Pons (tissue), 1 donor: Measurements from ENCODE around the gene CAP2.
"Not testable (repeated sequence)": the region's sequence is repeated elsewhere in the genome, so short reads cannot be mapped to it uniquely, and the experiment has no call there.

Experiments
- DNase-seq: peaks from one replicate; pipeline ENCODE4 v3.0.0-alpha.2; 2016; ENCODE audit warnings: low spot score

Gene CAP2

DNA sequence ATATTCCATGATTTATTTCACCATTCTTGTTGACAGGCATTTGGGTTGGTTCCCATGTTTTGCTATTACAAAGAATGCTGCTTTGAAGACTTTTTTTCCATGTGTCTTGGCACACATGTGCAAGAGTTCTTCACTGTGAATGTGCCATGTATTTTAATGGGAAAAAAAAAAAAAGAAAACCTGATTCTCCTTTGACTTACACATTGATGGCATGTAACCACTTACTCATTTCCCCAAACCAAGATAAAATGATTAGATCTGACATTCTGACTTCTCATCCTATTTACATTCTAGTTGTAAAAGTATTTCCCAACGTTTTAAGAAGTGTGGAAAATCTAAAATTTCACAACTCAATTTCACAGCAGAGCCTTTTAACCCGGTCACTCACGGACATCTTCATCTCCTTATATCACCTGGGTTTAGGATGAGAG, 4.4 kb downstream of the CAP2 start:
- no peak for DNase-seq

DNA sequence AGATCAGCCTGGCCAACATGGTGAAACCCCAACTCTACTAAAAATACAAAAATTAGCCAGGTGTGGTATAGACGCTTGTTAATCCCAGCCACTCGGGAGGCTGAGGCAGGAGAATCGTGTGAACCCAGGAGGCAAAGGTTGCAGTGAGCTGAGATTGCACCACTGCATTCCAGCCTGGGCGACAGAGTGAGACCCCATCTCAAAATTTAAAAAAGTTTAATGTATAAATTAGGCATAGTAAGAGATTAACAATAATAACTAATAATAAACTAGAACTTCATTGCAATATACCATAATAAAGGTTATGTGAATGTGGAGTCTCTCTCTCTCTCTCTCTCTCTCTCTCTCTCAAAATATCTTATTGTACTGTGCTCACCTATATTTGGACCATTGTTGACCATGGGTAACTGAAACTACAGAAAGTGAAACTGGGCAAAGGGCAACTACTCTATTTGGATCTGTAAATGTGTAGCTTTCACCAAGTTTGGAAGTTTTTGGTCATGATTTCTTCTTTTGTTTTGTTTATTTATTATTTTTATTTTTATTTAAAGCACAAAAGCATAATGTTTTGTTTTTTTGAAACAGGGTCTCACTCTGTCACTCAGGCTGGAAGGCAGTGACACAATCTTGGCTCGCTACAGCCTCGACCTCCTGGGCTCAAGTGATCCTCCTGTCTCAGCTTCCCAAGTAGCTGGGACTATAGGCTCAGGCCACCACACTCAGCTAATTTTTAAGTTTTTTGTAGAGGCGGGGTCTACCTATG, 12.0 kb downstream of the CAP2 start:
- DNase-seq = not testable (repeated sequence)

- no peak for DNase-seq
These were observed 12.5 kb downstream of the CAP2 start for GRCh38 chr6:17405944-17406245.

DNA sequence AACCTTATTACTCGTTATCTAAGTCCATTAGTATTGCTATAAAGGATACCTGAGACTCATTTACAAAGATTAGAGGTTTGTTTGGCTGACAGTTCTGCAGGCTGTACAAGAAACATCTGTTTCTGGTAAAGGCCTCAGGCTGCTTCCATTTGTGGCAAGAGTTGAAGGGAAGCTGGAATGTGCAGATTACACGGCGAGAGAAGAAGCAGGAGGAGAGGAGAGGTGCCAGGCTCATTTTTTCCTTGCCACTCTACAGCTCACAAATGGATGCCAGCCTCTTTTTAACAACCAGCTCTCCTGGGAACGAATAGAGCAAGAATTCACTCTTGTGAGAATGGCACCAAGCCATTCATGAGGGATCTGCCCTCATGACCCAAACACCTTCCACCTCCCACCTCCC, 14.7 kb downstream of the CAP2 start:
- DNase-seq = no peak

GRCh38 chr6:17410281-17410680, 16.9 kb downstream of the CAP2 start:
- no peak for DNase-seq

DNA sequence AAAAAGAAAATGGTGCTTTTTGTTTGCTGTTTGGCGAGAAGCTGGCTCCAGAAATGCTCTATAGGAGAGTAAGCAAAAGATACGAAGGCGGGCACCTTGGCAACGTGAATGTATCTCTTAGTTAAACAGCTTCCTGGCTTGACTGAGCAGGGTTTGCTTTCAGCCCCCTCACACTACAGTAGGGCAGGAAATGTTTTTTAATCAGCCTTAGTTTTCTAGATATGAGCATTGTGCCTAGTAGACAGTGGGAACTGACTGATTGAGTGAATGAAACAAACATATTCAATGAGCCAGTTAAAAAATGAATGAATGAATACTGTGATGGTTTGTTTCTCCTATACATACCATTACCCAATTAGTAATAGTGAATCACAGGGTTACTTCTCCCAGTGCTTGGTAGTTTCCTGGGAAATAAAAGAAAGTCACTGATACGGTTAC, 19.9 kb downstream of the CAP2 start:
- DNase-seq = no peak

DNA sequence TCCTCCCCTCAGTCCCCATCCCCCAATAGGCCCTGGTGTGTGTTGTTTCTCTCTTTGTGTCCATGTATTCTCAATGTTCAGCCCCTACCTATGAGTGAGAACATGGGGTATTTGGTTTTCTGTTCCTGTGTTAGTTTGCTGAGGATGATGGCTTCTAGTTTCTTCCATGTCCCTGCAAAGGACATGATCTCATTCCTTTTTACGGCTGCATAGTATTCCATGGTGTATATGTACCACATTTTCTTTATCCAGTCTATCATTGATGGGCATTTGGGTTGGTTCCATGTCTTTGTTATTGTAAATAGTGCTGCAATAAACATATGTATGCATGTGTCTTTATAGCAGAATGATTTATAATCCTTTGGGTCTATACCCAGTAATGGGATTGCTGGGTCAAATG, 21.0 kb downstream of the CAP2 start:
- not testable (repeated sequence) for DNase-seq

GRCh38 chr6:17415321-17415720, 21.9 kb downstream of the CAP2 start:
- DNase-seq = no peak

GRCh38 chr6:17416806-17417205, 23.4 kb downstream of the CAP2 start:
- DNase-seq = no peak

- no peak for DNase-seq
These were observed 24.4 kb downstream of the CAP2 start for GRCh38 chr6:17417817-17418216.

- DNase-seq = no peak
These were observed 25.1 kb downstream of the CAP2 start for GRCh38 chr6:17418281-17419188.

- no peak for DNase-seq
These were observed 25.8 kb downstream of the CAP2 start for GRCh38 chr6:17419189-17419575.

- DNase-seq = no peak
These were observed 27.0 kb downstream of the CAP2 start for GRCh38 chr6:17420368-17420767.

- no peak for DNase-seq
These were observed 28.0 kb downstream of the CAP2 start for GRCh38 chr6:17421406-17421805.

GRCh38 chr6:17423026-17423425, 29.6 kb downstream of the CAP2 start:
- DNase-seq = no peak

DNA sequence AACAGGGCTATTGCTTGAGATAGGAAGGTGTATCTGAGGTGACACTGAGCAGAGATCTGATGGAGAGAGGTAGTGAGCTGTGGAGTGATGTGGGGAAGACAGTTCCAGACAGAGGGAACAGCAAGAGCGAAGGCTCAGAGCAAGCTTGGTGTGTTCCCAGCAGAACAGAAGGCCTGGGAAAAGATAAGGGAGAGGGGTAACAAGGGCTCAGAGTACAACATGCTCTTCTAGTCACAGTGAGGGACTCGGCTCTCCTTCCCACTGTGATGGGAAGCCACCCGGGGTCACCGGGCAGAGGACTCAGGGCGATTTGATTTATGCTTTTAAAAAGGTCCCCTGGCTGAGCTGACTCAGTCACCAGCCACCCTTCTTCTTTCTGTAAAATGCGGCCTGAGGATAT, 33.7 kb downstream of the CAP2 start:
- DNase-seq = no peak

GRCh38 chr6:17427617-17428016, 34.2 kb downstream of the CAP2 start:
- DNase-seq = no peak

- not testable (repeated sequence) for DNase-seq
These were observed 35.3 kb downstream of the CAP2 start for GRCh38 chr6:17428595-17429120.

DNA sequence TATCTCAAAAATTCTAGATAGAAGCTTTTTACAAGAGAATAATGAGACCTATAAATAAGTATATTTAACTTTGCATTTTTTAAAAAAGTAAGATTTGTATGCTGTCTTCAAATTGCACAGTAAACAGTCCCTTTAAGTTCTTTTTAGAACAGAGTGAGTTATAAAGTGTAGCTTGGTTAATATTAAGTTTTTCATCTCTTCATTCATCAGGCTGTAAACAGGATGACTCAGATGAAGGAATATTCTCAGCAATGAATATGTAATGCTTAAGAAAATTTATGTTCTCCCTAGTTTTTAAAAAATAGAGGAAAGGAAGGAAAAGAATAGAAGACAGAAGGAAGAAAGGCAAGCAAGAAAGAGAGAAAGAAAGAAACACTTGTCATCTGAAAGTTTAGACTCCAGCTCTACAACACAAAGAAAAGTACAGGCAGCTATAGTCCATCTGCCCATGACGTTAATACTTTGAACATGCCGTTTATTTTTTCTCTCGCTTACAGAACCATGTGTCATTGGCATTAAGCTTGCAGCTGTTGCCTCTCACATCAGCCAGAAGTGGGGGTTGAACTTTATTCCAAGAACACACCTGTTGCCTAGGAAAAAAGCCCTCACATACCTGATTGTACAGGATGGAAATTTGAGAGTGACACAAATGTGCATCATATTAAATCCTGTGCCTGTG, 36.1 kb downstream of the CAP2 start:
- DNase-seq = no peak

DNA sequence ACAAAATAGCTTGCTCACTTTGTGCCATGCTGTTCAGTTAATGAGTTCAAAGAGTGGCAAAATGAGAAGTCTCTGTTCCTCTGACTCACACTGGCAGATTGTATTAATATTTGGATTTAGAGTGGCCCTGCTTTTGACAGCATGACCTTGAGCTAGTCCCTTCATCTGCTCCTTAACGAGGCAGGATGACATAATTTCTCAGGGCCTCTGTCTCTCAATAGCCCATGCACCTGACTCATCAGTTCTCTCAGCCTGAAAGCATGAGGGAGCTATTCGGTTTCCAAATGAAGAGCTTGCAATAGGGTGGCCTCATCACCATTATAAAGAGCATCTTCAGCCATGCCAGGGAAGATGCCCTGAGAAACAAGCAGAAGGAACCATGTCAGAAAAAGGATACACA, 38.2 kb downstream of the CAP2 start:
- peak; percentile 32 for DNase-seq

DNA sequence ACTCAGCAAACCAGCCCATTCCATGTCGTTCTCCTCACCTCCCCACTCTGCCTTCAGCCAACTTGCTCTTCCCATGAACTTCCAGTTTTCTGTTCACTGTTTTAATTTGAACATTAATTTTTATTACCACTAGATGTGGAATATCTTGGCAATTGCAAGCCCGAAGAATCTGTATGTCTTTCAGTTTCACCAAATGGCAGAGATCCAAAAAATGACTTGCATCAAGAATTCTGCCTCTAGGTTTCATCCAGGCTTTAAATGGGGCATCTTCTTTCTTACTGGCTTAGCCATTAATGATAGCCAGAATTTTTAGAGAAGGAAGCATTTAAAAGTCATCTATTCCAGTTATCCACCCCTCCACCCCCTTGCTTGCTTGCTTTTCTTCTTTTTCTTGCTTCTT, 39.0 kb downstream of the CAP2 start:
- no peak for DNase-seq

DNA sequence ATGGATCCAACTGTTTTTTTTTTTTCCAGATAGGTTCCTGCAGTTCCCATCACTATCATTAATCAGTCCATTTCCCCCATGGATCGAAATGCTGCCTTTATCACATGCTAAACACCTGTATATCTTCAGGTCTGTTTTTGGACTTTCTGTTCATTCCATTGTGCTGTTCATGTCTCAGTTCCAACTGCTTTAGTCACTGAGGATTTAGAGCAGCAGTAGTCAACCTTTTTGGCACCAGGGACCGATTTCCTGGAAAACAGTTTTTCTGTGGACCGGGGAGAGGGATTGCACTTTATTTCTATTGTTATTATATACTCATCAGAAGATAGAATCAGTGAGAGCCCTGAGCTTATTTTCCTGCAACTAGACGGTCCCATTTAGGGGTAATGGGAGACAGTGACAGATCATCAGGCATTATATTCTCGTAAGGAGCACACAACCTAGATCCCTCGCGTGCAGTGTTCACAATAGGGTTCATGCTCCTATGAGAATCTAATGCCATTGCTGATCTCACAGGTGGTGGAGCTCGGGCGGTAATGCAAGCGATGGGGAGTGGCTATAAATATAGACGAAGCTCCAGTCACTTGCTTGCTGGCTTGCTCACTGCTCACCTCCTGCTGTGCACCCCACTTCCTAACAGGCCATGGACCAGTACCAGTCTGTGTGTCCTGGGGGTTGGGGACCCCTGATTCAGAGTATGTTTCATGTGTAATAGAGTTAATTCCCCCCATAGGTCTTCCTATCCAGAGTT, 46.0 kb downstream of the CAP2 start:
- no peak for DNase-seq
